HG03520 (cell line): ENCODE data around the gene HNRNPAB.
"Not testable (repeated sequence)": the region's sequence is repeated elsewhere in the genome, so short reads cannot be mapped to it uniquely, and the experiment has no call there.

Experiments used
- ATAC-seq: cut with Tn5 transposase; IDR thresholded peaks from one replicate; pipeline ENCODE4 v1.9.1; 2021; ENCODE audit warnings: mild to moderate bottlenecking, moderate library complexity; ENCODE audit not compliant: unreplicated experiment

HNRNPAB gene

GRCh38 chr5:178229111-178229510 is 24.8 kb downstream of the HNRNPAB start:
- not testable (repeated sequence) for ATAC-seq

GRCh38 chr5:178229861-178230260 is 25.5 kb downstream of the HNRNPAB start:
- no peak for ATAC-seq

GRCh38 chr5:178230879-178231538 is 26.7 kb downstream of the HNRNPAB start:
- no peak for ATAC-seq

- peak; percentile 2 for ATAC-seq
Measured at GRCh38 chr5:178231539-178232123, 27.3 kb downstream of the HNRNPAB start.

GRCh38 chr5:178232124-178232919 is 28.0 kb downstream of the HNRNPAB start, which contains the start of gene PHYKPL:
Gene PHYKPL, minus strand, starts transcription at chr5:178232802. Its CDS starts 252 bp downstream, at chr5:178232550.
- ATAC-seq: peak; percentile 59

- ATAC-seq: no peak
Measured at GRCh38 chr5:178232920-178233429, 28.6 kb downstream of the HNRNPAB start.

GRCh38 chr5:178234121-178234749 is 29.9 kb downstream of the HNRNPAB start:
- no peak for ATAC-seq

GRCh38 chr5:178234750-178235587 is 30.6 kb downstream of the HNRNPAB start:
- no peak for ATAC-seq

GRCh38 chr5:178235588-178235974 is 31.2 kb downstream of the HNRNPAB start:
- no peak for ATAC-seq

GRCh38 chr5:178236126-178236525 is 31.8 kb downstream of the HNRNPAB start:
- ATAC-seq: no peak

GRCh38 chr5:178236679-178237078 is 32.3 kb downstream of the HNRNPAB start:
- no peak for ATAC-seq

GRCh38 chr5:178237431-178238312 is 33.3 kb downstream of the HNRNPAB start:
- ATAC-seq: no peak

- ATAC-seq: no peak
Measured at GRCh38 chr5:178238313-178238635, 33.9 kb downstream of the HNRNPAB start.

GRCh38 chr5:178238711-178239592 is 34.6 kb downstream of the HNRNPAB start:
- ATAC-seq: no peak

- ATAC-seq: not testable (repeated sequence)
Measured at GRCh38 chr5:178239626-178240301, 35.4 kb downstream of the HNRNPAB start.

GRCh38 chr5:178240341-178240741 is 36.0 kb downstream of the HNRNPAB start:
- no peak for ATAC-seq

- ATAC-seq: no peak
Measured at GRCh38 chr5:178240766-178241165, 36.4 kb downstream of the HNRNPAB start.

GRCh38 chr5:178241231-178241663 is 36.9 kb downstream of the HNRNPAB start:
- no peak for ATAC-seq
